Tongue (tissue), 2 donors: ENCODE results near the gene GPR85. TPM values are rescaled to one million over a fixed set of nuclear protein-coding genes. Genes with fewer than 3 reads are reported as not detected.

Experiments
- DNase-seq: peaks from one replicate; pipeline ENCODE4 v3.0.0-alpha.2; 2015
- total RNA-seq: library from RNA; depleted of rRNA; stranded (reverse); fragments of >200 nt; gene quantifications from one replicate; pipeline ENCODE4 v1.2.3, GENCODE V29; 2014

Gene GPR85
- total RNA-seq: 1.2 TPM

DNA sequence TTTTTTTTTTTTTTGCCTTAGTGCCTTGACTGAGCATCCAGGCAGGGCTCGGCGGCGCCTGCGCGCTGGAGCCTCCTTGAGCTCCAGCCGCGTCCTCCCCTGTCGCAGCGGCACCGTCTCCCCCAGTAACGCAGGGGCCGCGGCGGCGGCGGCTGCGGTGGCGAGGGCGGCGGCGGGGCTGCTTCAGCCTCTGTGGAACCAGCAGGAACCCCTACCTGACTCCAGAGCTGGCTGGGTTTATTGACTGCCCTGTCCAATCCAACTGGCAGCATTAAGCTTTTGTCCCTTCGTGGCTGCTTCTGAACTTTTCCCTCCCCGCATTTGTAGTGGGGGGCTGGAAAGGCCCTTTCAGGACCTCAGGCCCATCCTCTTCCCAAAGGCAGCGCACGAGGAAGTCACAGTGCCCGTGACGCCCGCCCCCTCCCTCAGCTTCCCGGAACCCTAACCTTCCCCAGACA is at the start of gene GPR85:
Gene GPR85 (minus strand): TSS at position 397 of the 458 bp plus-strand sequence. CDS start 2,106 bp downstream, outside the sequence.
- peak; percentile 88 for DNase-seq

DNA sequence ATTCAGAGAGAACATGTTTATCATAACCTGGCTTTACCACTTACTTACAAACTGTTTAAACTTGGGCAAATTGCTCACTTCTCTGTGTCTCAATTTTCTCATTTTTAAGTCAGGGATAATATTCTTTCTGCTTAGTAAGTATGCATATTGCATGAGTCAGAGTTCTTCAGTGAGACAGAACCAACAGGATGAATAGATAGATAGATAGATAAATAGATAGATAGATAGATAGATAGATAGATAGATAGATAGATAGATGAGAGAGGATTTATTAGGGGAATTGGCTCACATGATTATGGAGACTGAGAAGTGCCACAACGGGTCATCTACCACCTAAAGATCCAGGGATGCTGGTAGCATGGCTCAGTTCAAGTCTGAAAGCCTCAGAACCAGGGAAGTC is 47.4 kb upstream of the GPR85 start:
- no peak for DNase-seq

DNA sequence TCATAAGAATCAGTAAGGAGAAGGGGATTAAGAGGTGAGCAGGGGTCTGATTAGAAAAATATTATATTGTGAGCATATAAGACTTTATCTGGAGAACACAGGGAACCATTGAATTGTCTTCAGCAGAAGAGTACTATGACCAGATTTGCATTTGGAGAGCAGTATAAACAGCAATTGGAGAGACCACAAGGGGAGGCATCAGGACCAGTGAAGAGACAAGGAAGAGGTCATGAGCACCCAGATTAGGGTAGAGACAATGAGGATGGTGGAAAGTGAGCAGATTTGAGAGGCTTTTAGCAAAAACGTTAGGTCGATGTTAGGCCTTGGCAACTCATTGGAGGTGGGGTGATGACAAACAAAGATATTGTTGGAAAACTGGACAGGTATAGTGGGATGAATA is 44.7 kb upstream of the GPR85 start:
- DNase-seq: no peak

DNA sequence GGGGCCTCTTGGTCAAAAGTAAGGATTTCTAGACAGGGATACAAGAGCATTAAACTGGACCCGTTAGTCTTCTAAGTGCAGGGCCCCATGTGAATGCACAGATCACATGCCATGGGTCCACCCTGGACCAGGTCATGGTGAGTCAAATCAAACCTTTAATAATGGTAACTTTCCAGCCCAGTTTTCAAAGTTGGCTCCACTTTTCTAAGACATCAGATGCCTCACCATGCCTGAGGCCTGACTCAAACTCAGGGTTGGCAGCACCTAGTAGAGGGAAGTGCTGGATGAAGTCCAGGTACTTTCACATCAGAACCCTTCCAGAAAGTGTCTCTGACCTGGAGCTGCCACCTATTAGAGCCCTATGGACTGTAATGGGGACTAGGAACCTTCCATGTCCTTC is 41.4 kb upstream of the GPR85 start:
- no peak for DNase-seq

DNA sequence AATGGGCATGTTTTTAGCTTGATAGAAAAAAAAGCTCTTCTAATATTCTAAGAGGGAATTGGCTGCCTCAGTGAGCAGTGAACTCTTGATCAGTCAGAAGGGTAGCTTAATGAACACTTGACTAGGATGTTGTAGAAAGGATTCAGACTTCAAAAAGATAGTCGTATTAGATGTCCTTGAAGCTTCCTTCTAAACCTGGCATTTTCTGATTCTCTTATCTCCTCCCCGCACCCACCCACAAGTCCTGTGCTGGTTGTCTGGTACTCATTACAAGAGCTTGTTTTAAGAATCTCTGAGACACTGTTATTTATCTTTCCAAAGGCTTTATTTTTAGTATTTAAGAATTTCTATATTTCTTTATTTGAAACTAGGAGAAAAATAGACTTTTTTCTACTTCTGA is 39.1 kb upstream of the GPR85 start:
- DNase-seq: no peak

DNA sequence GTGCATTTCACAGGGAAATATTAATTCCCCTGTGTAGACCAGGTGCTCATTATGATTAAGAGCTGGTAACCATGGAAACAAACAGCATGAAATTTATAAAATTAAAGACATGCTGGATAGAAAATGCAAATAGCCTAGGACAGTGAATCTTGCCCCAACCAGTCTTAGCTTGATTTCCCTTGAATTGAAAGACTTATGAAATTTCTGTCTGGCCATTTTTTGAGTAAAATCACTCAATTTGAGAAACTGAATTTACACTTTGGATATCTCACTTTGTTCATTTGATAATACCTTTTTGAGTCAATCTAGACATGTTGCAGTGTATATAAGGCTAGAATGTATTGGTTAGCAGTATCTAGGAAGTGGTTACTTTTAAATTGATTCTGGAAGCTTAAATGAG is 36.1 kb upstream of the GPR85 start:
- peak; percentile 19 for DNase-seq

- no peak for DNase-seq
These were observed 34.0 kb upstream of the GPR85 start for GRCh38 chr7:113120647-113121046.

DNA sequence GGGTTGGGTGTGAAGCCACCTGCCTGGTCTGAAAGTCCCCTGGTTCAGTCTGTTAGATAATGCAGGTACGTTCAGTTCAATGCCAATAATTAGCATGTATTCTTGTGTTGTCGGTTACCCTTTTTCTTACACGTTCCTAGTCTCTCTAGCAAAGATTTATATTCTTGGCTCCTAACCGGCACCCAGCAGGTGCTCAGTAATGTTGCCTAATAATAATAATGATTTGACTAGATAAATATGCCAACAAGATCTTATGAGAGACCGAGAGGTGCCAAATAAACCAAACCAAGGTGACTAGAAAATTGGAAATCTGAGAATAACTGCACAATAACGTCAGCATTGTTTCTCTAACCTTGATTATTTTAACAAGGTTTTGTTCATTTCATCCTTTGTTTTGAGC is 32.8 kb upstream of the GPR85 start:
- DNase-seq: no peak

DNA sequence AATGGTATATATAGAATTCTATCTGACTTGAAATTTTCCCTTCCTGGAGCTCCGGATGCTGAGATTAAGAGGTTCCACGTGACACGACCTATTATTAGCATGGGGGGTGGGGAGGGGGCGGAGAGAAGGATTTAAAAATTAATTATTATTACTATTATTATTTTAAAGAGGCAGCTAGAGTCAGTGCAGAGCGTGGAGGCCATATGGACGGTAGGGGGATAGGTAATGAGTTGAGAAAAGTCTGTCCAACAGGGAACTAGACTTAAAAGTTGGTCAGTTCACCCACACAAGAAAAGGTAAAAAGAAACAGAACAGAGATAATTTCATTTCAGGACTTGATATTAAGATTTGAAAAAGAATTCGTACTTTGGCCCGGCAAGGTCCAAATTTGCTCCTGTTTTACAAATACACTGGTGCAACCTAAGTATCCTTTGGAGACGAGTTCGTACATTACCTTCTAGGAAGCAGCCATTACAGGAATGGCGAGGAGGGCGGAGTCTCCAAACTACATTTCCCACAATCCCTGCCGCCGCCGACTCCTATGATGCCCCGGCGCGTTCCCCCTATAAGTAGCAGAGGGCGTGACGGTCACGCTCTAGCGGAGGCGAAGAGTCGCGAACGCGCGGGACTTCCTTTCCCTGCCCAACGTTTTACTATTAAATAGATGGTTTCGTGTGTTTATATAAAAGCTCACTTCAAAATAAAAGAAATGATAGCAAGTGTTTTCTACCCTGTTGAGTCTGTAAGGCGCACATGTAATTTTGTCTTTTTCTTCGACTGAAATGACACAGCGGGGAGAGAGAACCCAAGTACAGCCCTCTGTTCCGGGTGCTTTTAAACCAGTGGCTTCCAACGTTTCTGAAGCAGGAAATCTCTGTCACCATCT is 31.7 kb upstream of the GPR85 start, which contains the start of gene SMIM30:
Gene SMIM30 (minus strand): TSS at position 481 of the 886 bp plus-strand sequence. CDS start 976 bp downstream, outside the sequence.
- DNase-seq: peak; percentile 98

GRCh38 chr7:113117374-113117774 is 30.7 kb upstream of the GPR85 start:
- peak; percentile 39 for DNase-seq

- DNase-seq: peak; percentile 10
These were observed 27.3 kb upstream of the GPR85 start for GRCh38 chr7:113113912-113114311.

DNA sequence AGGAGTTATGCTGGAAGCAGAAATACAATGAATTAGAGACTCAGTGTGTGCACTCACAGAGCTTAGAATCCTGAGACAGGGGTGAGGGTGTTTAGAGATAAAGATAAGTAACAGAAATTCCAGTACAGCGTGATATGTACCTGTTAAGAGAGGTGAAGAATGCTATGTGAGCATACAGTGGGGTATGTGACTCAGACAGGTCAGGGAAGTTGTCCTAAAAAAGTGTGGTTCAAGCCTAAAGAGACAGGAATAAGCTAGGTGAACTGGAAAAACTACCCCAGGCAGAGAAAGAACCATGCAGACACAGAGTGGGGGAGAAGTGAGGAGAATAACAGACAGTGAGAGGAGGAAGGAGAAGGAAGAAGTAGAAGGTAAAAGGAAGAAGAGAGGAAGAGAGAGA is 23.1 kb upstream of the GPR85 start:
- no peak for DNase-seq

- peak; percentile 80 for DNase-seq
These were observed 13.5 kb upstream of the GPR85 start for GRCh38 chr7:113100121-113100603.

GRCh38 chr7:113099284-113099919 is 12.8 kb upstream of the GPR85 start:
- DNase-seq: peak; percentile 51

GRCh38 chr7:113094517-113095249 is 8.1 kb upstream of the GPR85 start:
- DNase-seq: no peak

- no peak for DNase-seq
These were observed 6.9 kb upstream of the GPR85 start for GRCh38 chr7:113093561-113093960.

- DNase-seq: no peak
These were observed 6.1 kb upstream of the GPR85 start for GRCh38 chr7:113092762-113093161.

GRCh38 chr7:113087071-113087998 is 708 bp upstream of the GPR85 start:
- DNase-seq: peak; percentile 81

- DNase-seq: peak; percentile 29
These were observed 741 bp downstream of the GPR85 start for GRCh38 chr7:113085781-113086390.

GRCh38 chr7:113084496-113085172 is 2.0 kb downstream of the GPR85 start:
- DNase-seq: no peak
